Activated CD4-positive, CD25-positive, alpha-beta regulatory T cell treated with anti-CD3 and anti-CD28 coated beads, Interleukin-2, amount 50 U/mL, for 72 hours (primary cell): ENCODE data around the gene PNRC1.
"Not testable (repeated sequence)": the region's sequence is repeated elsewhere in the genome, so short reads cannot be mapped to it uniquely, and the experiment has no call there.

Experiments
- DNase-seq: peaks from one replicate; pipeline ENCODE4 v3.0.0; 2021

PNRC1 gene

GRCh38 chr6:89116702-89117101 is 36.2 kb downstream of the PNRC1 start:
- DNase-seq, result no peak

DNA sequence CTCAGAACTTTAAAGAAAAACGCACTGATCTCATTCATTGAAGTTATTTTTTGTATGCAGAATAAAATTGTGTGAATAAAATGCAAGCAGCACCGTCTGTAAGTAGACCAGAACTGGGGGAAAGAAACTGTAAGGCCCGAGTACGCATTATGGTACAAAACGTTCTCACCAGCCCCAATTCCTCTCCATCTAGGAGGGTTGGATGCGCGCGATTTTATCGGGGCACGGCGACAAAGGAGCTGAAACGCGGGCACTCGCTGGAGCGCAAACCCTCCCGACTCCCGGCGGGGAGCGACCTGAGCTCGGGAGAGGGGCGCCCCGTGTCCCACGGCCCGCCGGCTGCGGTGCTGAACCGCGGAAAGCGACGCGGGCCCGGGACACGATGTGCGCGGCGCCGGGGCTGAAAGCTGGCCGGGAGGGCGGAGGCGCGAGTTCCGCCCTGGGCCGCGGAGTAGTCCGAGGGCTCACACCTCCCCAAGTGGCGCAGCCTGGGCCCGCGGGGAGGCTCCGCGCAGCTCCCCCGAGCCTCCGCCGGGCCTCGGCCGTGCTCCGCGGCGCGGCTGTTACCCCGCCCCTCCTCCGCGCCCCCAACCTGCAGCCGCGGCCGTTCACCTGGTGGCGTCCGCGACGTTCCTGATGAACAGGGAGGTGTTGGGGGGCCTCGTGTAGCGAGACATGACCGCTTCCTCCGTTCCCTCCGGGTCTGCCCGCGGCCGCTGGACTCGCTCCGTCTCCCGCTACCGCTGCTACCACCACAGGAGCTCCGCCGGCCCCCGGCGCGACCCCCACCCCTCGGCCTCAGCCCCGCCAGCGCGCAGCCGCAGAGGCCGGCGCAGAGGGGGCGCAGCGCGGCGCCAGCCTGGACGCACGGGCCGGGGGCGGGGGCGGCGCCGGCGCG is 36.9 kb downstream of the PNRC1 start, which contains the start of gene SRSF12:
Gene SRSF12 (minus strand): TSS at position 861 of the 898 bp plus-strand sequence. CDS start 184 bp downstream, at position 677.
- peak; percentile 48 for DNase-seq

DNA sequence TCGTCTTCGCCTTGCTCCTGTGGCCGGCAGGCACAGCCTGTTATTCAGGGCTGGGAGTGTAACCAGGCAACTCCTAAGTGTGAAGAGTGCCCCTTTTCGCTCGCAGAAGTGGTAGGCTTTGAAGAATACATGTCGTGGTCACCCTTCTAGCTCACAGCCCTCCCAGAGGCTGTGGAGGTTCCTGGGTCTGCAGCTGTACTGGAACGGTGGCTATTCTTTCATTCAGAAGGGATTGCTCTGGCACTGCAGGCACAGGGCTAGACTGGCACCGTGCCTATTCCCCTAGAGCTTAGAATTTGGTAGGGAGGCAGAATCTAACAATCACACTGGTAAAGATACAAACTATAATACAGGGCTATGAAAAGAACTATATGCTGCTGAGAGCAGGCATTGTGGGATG is 38.4 kb downstream of the PNRC1 start:
- no peak for DNase-seq

DNA sequence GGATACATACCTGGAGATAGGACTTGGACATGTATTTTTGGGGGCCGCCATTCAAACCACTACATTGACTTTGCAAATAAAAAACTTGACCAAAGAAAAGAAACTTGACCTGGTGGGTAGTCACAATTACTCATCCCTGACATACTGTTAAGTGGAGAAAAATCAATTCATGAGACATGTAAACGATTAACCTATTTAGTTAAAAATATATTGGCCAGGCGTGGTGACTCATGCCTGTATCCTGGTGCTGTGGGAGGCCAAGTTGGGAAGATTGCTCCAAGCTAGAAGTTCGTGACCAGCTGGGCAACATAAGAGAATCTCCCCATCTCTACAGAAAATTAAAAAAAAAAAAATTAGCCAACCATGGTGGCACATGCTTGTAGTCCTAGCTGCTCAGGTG is 39.8 kb downstream of the PNRC1 start:
- DNase-seq, result no peak

- DNase-seq, result no peak
These were observed 41.4 kb downstream of the PNRC1 start for GRCh38 chr6:89121934-89122333.

DNA sequence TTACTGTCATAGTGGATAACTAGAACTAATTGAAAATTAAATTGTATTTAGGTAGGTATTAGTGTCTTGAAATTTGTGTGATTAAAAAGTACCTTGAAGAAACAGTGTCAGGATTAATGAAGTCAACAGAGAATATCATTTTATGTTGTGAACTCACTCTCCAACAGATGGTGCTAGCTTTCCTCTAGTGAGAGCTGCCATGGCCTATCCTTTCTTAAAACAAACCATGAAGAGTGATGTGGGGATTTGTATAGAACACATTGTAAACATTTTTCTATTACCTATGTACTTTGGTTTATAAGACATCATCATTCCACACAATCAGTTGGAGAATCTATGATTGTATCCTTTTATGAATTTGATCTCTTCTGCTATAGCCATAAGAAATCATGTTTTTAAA is 42.1 kb downstream of the PNRC1 start:
- DNase-seq, result no peak

GRCh38 chr6:89128256-89128671 is 47.7 kb downstream of the PNRC1 start:
- DNase-seq, result not testable (repeated sequence)

DNA sequence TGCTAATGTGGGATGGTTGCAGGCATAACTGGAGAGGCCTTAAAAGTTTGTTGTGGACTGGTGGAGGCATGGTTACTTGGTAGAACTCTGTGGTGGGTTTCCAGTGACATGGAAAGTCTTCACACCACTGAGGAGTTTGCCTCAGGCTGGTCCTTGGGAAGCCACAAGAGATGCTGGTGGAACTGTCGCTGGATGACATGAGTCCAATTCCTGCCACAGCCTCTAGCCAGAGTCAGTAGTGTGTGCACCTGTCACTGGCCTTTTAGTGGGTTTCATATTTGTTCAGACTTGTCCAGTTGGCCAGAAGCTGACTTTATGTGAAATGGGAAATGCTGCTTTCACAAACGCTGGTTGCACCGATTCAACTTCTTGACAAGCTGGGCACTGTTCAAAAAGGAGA is 51.0 kb downstream of the PNRC1 start:
- DNase-seq, result no peak

- DNase-seq, result no peak
These were observed 51.5 kb downstream of the PNRC1 start for GRCh38 chr6:89132057-89132456.

DNA sequence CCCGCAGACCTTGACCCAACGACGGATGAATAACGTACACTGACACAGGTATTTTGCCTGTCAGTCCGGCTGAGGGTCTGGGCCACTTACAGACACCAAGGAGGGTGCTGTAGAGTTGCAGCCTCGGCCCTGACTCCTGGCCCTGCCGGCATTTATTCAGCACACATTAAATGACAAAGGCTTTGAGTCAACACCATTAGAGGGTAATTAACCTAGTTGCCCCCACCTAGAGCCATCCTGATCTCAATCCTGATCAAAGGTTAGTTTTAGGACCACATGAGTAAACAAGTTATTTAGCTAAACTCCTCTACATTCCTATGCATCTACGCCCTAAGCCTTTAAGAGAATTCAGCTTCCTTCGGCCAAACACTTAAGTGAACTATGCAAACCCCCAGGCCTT is 53.4 kb downstream of the PNRC1 start:
- no peak for DNase-seq

DNA sequence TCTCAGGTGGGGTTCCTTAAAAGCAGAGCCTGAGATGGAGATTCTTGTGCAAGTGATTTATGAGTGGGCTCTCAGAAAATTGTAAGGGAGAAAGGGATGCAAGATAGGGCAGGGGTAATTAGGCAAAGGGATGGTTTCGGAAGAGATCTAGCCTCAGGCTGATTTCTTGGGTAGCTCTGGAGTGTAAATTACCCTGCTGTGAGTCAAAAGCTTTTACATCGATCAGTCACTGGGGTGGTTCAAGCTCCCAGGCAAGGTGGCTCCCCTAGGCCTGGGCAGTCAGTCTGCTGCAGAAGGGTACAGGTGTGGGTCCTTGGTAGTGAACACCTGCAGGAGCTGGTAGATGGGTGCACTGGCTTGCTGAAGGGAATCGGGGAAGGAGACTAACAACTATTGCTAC is 54.2 kb downstream of the PNRC1 start:
- DNase-seq, result no peak
